ENCODE measurements around the gene ANKRD29.

GRCh38 chr18:23578067-23578701 is 84.5 kb downstream of the ANKRD29 start:
- TF ChIP-seq CTCF (IDR thresholded peaks at IDR 0.05; ENCODE audit: low read depth, low read length): no peak
- TF ChIP-seq MAX (IDR thresholded peaks at IDR 0.05; ENCODE audit: low read depth, low read length): no peak
- no peak for TF ChIP-seq POLR2A (IDR thresholded peaks at IDR 0.05; ENCODE audit: extremely low read depth, insufficient read length)
- TF ChIP-seq MYC (IDR thresholded peaks at IDR 0.05; ENCODE audit: low read depth, low read length): no peak
